ENCODE data around the gene KDM1B. TPM values are rescaled to one million over a fixed set of nuclear protein-coding genes. Genes with fewer than 3 reads are reported as not detected.

Gene KDM1B
- total and polyA plus RNA-seq, 9 of the 15 experiments (the other 6 are each of a cell fraction or from before 2014, with no cell fraction given): 1.4 to 58.9 (median 36.3) TPM

DNA sequence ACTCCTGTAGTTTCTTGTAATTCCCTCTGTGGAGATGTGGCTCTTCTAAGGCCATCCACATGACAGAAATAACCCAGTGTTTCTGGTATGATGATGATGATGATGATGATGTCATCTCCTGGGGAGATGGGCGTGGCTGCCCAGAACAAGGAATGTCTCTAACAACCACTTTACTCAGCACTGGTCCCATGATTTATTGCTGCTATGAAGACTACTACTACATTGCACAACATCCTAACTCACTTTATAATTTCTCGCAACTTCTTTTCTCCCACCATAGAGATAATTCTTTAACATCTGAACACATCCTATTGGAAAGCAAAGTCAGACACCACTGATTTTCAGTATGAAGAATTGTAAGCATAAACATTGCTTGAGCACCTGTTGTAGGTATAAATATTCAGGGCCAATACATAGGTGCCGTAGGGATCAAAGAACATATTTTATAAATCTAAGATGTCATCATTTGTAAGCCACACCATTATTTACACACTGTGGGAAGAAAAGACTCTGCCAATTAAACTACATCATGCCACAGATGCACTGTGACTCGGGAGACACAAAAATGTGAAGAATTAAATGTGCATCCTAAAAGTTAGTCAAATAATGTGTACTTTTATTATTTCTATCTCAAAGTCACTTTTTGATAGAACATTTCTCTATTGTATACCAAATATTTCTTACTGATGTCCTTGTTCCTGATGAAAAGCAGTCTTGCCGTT, 6.8 kb upstream of the KDM1B start (continued):
- TF ChIP-seq CTBP1 (IDR thresholded peaks at IDR 0.05; ENCODE audit: borderline replicate concordance) (peak; percentile 27; the same call in 1 of the 2 replicates), ZFPM2 (CRISPR knock-in tag; IDR thresholded peaks at IDR 0.05) (no peak), ZNF121 (CRISPR knock-in tag; conservative IDR thresholded peaks at IDR 0.05) (no peak), HDAC6 (IDR thresholded peaks at IDR 0.05; ENCODE audit: low read depth, low read length) (no peak), PRPF4 (IDR thresholded peaks at IDR 0.05; ENCODE audit: insufficient read depth, low read depth, low read length, poor library complexity, severe bottlenecking) (no peak), MCM3 (IDR thresholded peaks at IDR 0.05) (no peak), KLF16 (IDR thresholded peaks at IDR 0.05) (no peak), ZNF778 (CRISPR knock-in tag; IDR thresholded peaks at IDR 0.05) (no peak), JUND (IDR thresholded peaks at IDR 0.05; ENCODE audit: borderline replicate concordance, low read depth, low read length) (peak; percentile 82; the same call in 1 of the 2 replicates), JUND (tag; IDR thresholded peaks at IDR 0.05; ENCODE audit: borderline replicate concordance, low read depth, low read length) (peak; percentile 86), ARNT (IDR thresholded peaks at IDR 0.05) (no peak), E4F1 (CRISPR knock-in tag; IDR thresholded peaks at IDR 0.05; ENCODE audit: borderline replicate concordance) (no peak), CEBPB (tag; IDR thresholded peaks at IDR 0.05) (peak; percentile 95), CBX5 (IDR thresholded peaks at IDR 0.05; ENCODE audit: borderline replicate concordance, low read depth) (no peak), JUNB (CRISPR knock-in tag; conservative IDR thresholded peaks at IDR 0.05) (no peak), CREM (IDR thresholded peaks at IDR 0.05; ENCODE audit: low read depth) (0 out of 2 replicates have a peak, but pooled peaks have one; percentile 30)
- TF ChIP-seq, protein P1, sequence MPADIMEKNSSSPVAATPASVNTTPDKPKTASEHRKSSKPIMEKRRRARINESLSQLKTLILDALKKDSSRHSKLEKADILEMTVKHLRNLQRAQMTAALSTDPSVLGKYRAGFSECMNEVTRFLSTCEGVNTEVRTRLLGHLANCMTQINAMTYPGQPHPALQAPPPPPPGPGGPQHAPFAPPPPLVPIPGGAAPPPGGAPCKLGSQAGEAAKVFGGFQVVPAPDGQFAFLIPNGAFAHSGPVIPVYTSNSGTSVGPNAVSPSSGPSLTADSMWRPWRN (IDR thresholded peaks at IDR 0.05; ENCODE audit: low read depth): no peak

Data from K562 (cell line).